ENCODE data around the gene C16orf96.

C16orf96 gene

DNA sequence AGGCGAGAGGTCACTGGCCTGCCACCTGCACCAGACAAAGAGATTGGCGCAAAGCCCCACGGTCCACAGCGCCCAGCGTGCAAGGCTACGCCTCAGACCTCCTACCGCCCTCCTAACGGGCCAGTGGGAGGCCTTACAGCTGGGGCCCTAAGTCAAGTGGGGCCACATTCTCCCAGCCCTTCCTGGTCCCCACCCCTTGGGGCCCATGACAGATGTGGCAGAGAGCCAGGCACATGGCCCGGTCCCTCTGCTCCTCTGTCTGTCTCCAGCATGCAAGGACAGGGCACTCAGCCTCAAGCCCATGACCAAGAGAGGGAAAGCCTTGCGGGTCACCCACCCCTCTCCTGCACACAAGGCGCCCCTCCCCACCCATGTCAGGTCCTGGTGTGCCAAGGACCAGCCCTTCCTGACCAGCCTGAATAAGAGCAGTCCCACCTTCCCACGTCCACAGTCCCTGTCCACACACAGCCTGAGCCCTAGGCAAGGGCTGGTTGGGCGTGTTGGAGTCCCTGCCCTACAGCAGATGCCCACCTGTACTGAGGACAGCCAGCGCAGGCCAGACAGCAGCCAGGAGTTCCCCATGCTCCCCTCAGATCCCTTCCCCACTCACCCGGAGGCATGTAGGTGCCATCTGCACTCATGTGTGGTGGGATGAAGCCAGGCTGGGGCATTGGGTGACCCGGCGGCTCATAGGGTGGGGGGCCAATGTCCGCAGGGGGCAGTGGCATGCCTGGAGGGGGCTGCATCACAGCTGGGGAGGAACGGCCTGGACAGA, 42.9 kb upstream of the C16orf96 start:
- H3K4me3 ChIP-seq (ENCODE audit: low read depth in 1 of 2, low read length in 1 of 2), result no peak overlapping the region
- no peaks in the 10 kb centered on the region for H3K27me3 ChIP-seq
- TF ChIP-seq, protein P1, sequence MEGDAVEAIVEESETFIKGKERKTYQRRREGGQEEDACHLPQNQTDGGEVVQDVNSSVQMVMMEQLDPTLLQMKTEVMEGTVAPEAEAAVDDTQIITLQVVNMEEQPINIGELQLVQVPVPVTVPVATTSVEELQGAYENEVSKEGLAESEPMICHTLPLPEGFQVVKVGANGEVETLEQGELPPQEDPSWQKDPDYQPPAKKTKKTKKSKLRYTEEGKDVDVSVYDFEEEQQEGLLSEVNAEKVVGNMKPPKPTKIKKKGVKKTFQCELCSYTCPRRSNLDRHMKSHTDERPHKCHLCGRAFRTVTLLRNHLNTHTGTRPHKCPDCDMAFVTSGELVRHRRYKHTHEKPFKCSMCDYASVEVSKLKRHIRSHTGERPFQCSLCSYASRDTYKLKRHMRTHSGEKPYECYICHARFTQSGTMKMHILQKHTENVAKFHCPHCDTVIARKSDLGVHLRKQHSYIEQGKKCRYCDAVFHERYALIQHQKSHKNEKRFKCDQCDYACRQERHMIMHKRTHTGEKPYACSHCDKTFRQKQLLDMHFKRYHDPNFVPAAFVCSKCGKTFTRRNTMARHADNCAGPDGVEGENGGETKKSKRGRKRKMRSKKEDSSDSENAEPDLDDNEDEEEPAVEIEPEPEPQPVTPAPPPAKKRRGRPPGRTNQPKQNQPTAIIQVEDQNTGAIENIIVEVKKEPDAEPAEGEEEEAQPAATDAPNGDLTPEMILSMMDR (IDR thresholded peaks at IDR 0.05), result no peak
- no peaks in the 10 kb centered on the region for H3K9me3 ChIP-seq
- H3K27ac ChIP-seq, result no peak overlapping the region
- peaks cover 63% of the 10 kb centered on the region for H3K36me3 ChIP-seq
- H3K4me1 ChIP-seq (ENCODE audit: control insufficient read depth in 1 of 2, insufficient read depth in 1 of 2, low read depth in 1 of 2, low read length in 1 of 2), result peaks cover 24 to 36% of the 10 kb centered on the region in 2 experiments

DNA sequence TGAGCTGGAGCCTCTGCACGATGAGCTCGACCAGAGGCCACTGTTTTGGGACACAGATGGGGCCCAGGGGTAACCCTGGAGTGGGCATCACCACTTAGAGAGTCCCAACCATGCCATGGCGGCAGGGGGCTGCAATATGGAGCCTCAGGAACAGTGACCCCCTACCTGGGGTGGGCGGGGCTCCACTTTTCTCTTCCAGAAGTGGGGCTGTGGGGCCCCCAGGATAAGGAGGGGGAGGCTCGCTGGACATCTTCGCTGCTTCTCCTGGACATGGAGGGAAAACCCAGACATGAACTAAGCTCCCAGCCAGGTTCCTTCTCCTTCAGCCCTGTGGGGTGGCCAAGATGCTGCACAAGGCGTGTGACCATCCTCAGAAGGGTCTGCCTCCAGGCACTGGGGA, 42.3 kb upstream of the C16orf96 start:
- Histone ChIP-seq H3K4me3 (ENCODE audit: low read depth in 1 of 2, low read length in 1 of 2) (no peak overlapping the region), H3K4me1 (ENCODE audit: control insufficient read depth in 1 of 2, insufficient read depth in 1 of 2, low read depth in 1 of 2, low read length in 1 of 2) (peaks cover 24 to 36% of the 10 kb centered on the region in 2 experiments), H3K27ac (peak overlapping the region; percentile 66), H3K9me3 (no peaks in the 10 kb centered on the region), H3K36me3 (peaks cover 57% of the 10 kb centered on the region), H3K27me3 (no peaks in the 10 kb centered on the region)
- TF ChIP-seq, protein P1 (IDR thresholded peaks at IDR 0.05), result no peak

DNA sequence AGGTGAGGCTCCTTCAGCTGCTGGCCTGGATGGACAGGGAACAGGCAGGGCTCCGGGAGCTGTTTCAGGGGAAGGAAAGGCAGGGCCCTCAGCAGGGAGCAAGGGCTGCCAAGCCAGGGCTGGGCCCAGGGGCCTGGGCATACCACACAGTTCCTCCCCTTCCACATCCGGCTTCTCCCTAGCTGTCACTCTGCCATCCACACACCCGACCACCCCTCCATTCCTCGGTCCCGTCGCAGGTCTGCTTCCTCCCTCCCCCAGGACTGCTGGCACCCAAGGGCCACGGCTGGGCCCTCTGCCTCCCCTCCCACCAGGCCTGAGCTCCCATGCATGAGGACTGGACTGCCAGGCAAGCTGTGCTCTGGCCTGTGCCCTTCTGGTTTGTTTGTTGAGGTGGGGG, 41.5 kb upstream of the C16orf96 start:
- Histone ChIP-seq H3K36me3 (peaks cover 50% of the 10 kb centered on the region), H3K27ac (peak overlapping the region; percentile 66), H3K27me3 (no peaks in the 10 kb centered on the region), H3K4me1 (ENCODE audit: control insufficient read depth in 1 of 2, insufficient read depth in 1 of 2, low read depth in 1 of 2, low read length in 1 of 2) (peaks cover 24 to 36% of the 10 kb centered on the region in 2 experiments), H3K9me3 (no peaks in the 10 kb centered on the region), H3K4me3 (ENCODE audit: low read depth in 1 of 2, low read length in 1 of 2) (no peak overlapping the region)
- TF ChIP-seq, protein P1 (IDR thresholded peaks at IDR 0.05), result no peak

DNA sequence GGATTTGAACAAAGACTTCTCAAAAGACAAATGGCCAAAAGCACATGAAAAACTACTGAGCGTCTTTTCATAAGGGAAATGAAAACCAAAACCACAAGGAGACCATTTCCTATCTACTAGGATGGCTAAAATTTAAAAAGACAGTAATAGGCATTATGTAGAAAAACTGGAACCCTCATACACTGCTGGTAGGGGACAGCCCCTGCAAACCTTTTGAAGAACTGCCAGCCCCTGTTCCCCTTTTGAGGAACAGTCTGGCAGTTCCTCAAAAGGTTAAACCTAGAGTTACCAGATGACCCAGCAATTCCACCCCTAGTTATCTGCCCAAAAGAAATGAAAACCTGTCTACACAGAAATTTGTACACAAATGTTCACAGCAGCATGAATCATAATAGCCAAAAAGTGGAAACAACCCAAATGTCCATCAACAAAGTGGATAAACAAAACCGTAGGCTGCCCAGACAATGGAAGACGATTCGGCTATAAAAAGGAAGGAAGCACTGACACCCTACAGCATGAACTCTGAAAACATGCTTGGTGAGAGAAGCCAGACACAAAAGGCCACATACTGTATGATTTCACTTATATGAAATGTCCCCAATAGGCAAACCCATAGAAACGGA, 40.4 kb upstream of the C16orf96 start:
- TF ChIP-seq, protein P1 (IDR thresholded peaks at IDR 0.05), result peak; percentile 16
- Histone ChIP-seq H3K9me3 (no peaks in the 10 kb centered on the region), H3K27me3 (no peaks in the 10 kb centered on the region), H3K4me1 (ENCODE audit: control insufficient read depth in 1 of 2, insufficient read depth in 1 of 2, low read depth in 1 of 2, low read length in 1 of 2) (peaks cover 24 to 35% of the 10 kb centered on the region in 2 experiments), H3K36me3 (peaks cover 41% of the 10 kb centered on the region), H3K4me3 (ENCODE audit: low read depth in 1 of 2, low read length in 1 of 2) (peak overlapping the region in 1 of 2 experiments; percentile 0), H3K27ac (peak overlapping the region; percentile 66)

DNA sequence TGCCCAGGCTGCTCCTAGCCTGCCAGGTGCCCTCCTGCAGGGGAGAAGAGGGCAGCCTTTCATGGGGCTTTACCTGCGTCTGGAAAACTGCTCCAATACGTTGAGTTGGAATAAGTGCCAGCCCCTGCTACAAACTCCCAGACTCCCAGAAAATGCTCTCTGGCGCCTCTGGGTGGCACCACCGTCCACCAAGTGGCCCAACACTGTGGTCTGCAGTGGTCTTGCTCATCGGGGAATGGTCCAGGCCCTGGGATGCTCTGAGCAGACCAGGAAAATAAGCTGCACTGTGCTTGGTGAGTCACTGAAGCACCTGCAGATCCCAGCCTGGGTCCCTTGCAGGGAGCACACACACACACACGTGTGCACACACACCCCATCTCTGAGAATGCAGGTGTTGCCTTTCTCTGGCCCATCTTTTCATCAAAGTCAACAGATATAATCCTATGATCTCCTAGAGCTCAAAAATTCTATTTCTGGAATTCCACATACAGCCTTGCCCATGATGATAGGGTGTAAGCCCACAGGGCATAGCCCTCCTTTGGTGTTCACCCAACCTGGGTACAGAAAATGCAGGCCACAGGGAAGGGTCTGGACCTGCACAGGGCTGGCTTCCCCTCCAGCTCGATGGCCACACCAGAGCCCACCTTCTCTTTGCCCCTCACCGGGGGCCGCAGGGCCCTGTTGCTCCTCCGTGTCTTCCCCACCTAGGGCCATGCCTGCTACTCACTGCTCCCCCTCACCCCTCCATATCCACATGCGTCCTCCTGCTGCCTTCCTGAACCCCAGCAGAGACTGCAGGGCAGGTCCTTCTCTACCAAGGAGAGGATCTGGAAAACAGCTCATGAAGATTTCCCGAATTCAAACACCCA, 38.1 kb upstream of the C16orf96 start:
- TF ChIP-seq, protein P1 (IDR thresholded peaks at IDR 0.05), result no peak
- Histone ChIP-seq H3K4me3 (ENCODE audit: low read depth in 1 of 2, low read length in 1 of 2) (no peak overlapping the region), H3K4me1 (ENCODE audit: control insufficient read depth in 1 of 2, insufficient read depth in 1 of 2, low read depth in 1 of 2, low read length in 1 of 2) (peaks cover 23 to 31% of the 10 kb centered on the region in 2 experiments), H3K36me3 (peaks cover 17% of the 10 kb centered on the region), H3K27ac (no peak overlapping the region), H3K9me3 (no peaks in the 10 kb centered on the region), H3K27me3 (no peaks in the 10 kb centered on the region)
